ENCODE measurements around the gene ZSWIM8. TPM values are rescaled to one million over a fixed set of nuclear protein-coding genes. Genes with fewer than 3 reads are reported as not detected.

Gene ZSWIM8
- total and polyA plus RNA-seq, 2 experiments from 2014 or later, result 101 to 103 TPM

GRCh38 chr10:73781879-73782748 lies 3.3 kb upstream of the ZSWIM8 start, which contains the start of gene CHCHD1:
Gene CHCHD1 (plus strand): TSS chr10:73782048. CDS start chr10:73782076, 28 bp downstream.
- H3K79me2 ChIP-seq, result peaks cover 82% of the 10 kb centered on the region

DNA sequence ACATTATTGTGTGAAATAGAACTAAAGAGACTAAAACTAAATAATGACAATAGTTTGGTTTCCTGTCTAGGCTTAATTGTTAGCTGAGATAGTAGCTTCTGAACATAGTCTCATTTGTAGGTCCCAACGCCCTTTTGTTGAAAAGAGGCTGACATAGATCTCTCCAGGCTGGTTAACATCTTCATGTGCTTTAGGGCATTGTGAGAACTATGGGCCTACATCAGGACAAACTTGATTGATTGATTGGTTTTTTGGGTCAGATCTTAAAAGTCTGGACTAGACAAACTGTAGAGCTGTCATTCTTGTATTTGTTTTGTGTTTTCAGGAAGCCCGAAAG lies 2.7 kb upstream of the ZSWIM8 start:
- no peaks in the 10 kb centered on the region for H3K9me2 ChIP-seq (replicated peaks; ENCODE audit: insufficient read depth)

More at GRCh38 chr10:73781879-73782748, 3.3 kb upstream of the ZSWIM8 start, which contains the start of gene CHCHD1:
- H3K4me1 ChIP-seq (ENCODE audit: insufficient read depth), result peaks cover 16% of the 10 kb centered on the region
- DNase-seq (ENCODE audit: low spot score), result peak; percentile 94
- no peaks in the 10 kb centered on the region for H3K9me3 ChIP-seq (ENCODE audit: low read depth)
- H3K36me3 ChIP-seq (replicated peaks; ENCODE audit: insufficient read depth, low read depth), result no peaks in the 10 kb centered on the region
- TF ChIP-seq CTCF (IDR thresholded peaks at IDR 0.05; ENCODE audit: poor library complexity), result no peak
- no peak for TF ChIP-seq EZH2phosphoT487 (IDR thresholded peaks at IDR 0.05; ENCODE audit: low read depth, severe bottlenecking, unreplicated experiment)
- H3K9me2 ChIP-seq (replicated peaks; ENCODE audit: insufficient read depth), result no peaks in the 10 kb centered on the region
- H4K20me1 ChIP-seq (ENCODE audit: insufficient read depth, poor library complexity, severe bottlenecking), result peaks cover 10% of the 10 kb centered on the region
- H3K4me3 ChIP-seq, result peak within 1 kb of the TSS; percentile 69
- peak within 1 kb of the TSS; percentile 49 for H2AFZ ChIP-seq
- H3K27me3 ChIP-seq, result no peaks in the 10 kb centered on the region
- WGBS (ENCODE audit: low lambda C conversion rate, missing lambda C conversion rate), result under 1% methylated on average over 56 of the region's 57 CpGs
- H3K27ac ChIP-seq, result peak within 1 kb of the TSS; percentile 89
- H3K4me2 ChIP-seq, result peak within 1 kb of the TSS; percentile 94

GRCh38 chr10:73785721-73786511 lies 510 bp downstream of the ZSWIM8 start:
- Histone ChIP-seq H3K4me2 (peak overlapping the region; percentile 90), H4K20me1 (ENCODE audit: insufficient read depth, poor library complexity, severe bottlenecking) (peaks cover 35% of the 10 kb centered on the region), H3K4me3 (peak overlapping the region; percentile 6), H3K27me3 (no peaks in the 10 kb centered on the region), H3K36me3 (replicated peaks; ENCODE audit: insufficient read depth, low read depth) (no peaks in the 10 kb centered on the region), H2AFZ (peak overlapping the region; percentile 30), H3K79me2 (peaks cover 68% of the 10 kb centered on the region), H3K27ac (peak overlapping the region; percentile 81), H3K9me2 (replicated peaks; ENCODE audit: insufficient read depth) (no peaks in the 10 kb centered on the region), H3K9me3 (ENCODE audit: low read depth) (no peaks in the 10 kb centered on the region), H3K4me1 (ENCODE audit: insufficient read depth) (peaks cover 19% of the 10 kb centered on the region)
- WGBS (ENCODE audit: low lambda C conversion rate, missing lambda C conversion rate), result under 1% methylated on average over 49 of the region's 54 CpGs
- peak; percentile 78 for DNase-seq (ENCODE audit: low spot score)
- TF ChIP-seq CTCF (IDR thresholded peaks at IDR 0.05; ENCODE audit: poor library complexity) (no peak), EZH2phosphoT487 (IDR thresholded peaks at IDR 0.05; ENCODE audit: low read depth, severe bottlenecking, unreplicated experiment) (no peak), EZH2 (IDR thresholded peaks at IDR 0.05; ENCODE audit: borderline replicate concordance) (no peak)

More for the DNA sequence above, 2.7 kb upstream of the ZSWIM8 start:
- no peak for DNase-seq (ENCODE audit: low spot score)
- no peaks in the 10 kb centered on the region for H3K27me3 ChIP-seq
- peaks cover 22% of the 10 kb centered on the region for H3K4me1 ChIP-seq (ENCODE audit: insufficient read depth)
- H4K20me1 ChIP-seq (ENCODE audit: insufficient read depth, poor library complexity, severe bottlenecking), result peaks cover 16% of the 10 kb centered on the region
- peaks cover 82% of the 10 kb centered on the region for H3K79me2 ChIP-seq
- H3K27ac ChIP-seq, result peak overlapping the region; percentile 89
- TF ChIP-seq EZH2phosphoT487 (IDR thresholded peaks at IDR 0.05; ENCODE audit: low read depth, severe bottlenecking, unreplicated experiment) (no peak), CTCF (IDR thresholded peaks at IDR 0.05; ENCODE audit: poor library complexity) (no peak), EZH2 (IDR thresholded peaks at IDR 0.05; ENCODE audit: borderline replicate concordance) (no peak)
- H3K9me3 ChIP-seq (ENCODE audit: low read depth), result no peaks in the 10 kb centered on the region
- H3K4me2 ChIP-seq, result peak overlapping the region; percentile 94
- peak overlapping the region; percentile 69 for H3K4me3 ChIP-seq
- WGBS (ENCODE audit: low lambda C conversion rate, missing lambda C conversion rate), result 51% methylated on average over 2 of the region's 2 CpGs
- H3K36me3 ChIP-seq (replicated peaks; ENCODE audit: insufficient read depth, low read depth), result no peaks in the 10 kb centered on the region
- peak overlapping the region; percentile 49 for H2AFZ ChIP-seq

All from hepatocyte (in vitro differentiated cells).